Measurements from ENCODE around the gene TTC23L.

The TTC23L gene

DNA sequence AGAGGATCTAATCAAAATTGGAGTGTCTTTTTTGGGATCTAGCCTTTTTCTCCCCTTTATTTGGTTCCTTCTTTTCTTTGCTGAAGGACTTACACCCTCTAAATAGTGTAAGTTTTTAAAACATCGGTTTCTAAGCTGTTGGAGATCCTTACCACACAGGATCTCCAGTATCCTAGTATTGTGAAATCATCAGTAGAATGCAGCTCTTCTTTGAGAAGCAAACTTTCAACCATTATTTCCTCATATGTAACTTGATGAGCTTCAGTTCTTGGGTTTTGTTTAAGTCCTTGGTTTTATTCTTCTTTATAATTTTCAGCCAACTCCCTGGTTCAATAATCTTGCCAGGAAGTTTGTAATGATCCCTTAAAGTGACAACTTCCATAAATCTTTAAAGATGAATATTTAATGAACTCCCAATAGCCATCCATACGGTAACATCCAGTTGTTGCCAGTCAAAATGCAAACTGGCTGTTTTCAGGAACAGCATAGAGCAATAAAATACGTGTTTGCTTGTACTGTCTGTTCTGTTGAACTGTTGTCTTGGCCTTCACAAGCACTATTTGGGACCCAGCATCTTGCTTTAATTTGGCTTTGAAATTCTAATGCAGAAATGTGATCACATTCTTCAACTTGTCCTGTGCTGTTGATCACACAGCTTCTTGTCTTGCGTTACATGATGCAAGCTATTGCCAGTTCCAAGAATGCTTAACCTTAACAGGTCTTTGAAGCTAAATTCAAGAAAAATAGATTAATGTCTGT, 34.8 kb upstream of the TTC23L start:
- in situ Hi-C loops (cut with HindIII; ENCODE audit: low sequenced_read_pairs) = no loop called here
- TF ChIP-seq, protein P1, sequence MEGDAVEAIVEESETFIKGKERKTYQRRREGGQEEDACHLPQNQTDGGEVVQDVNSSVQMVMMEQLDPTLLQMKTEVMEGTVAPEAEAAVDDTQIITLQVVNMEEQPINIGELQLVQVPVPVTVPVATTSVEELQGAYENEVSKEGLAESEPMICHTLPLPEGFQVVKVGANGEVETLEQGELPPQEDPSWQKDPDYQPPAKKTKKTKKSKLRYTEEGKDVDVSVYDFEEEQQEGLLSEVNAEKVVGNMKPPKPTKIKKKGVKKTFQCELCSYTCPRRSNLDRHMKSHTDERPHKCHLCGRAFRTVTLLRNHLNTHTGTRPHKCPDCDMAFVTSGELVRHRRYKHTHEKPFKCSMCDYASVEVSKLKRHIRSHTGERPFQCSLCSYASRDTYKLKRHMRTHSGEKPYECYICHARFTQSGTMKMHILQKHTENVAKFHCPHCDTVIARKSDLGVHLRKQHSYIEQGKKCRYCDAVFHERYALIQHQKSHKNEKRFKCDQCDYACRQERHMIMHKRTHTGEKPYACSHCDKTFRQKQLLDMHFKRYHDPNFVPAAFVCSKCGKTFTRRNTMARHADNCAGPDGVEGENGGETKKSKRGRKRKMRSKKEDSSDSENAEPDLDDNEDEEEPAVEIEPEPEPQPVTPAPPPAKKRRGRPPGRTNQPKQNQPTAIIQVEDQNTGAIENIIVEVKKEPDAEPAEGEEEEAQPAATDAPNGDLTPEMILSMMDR (IDR thresholded peaks at IDR 0.05; ENCODE audit: low read depth, low read length) = no peak
- H3K4me3 ChIP-seq (ENCODE audit: low read depth, low read length) = no peak overlapping the region
- no peak for DNase-seq (ENCODE audit: low read depth, low spot score)

DNA sequence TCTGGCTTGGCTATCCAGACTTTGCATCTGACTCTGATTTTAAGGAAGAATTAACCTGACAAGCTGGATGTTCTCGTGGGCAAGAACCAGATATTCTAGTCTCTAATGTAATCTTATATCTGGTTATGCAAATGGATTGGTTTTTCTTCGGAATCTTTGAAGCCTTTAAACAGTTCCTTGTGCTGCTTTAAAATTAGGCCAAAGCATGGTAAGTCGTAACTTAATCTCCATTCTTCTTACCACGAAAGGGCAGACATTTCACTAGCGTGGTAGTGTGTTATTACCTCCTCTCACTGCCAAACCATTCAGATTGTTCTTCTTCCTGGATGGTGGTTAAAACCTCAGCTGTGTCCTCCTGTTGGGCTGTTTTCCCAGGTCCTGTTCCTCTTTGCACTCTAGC, 34.1 kb upstream of the TTC23L start:
- TF ChIP-seq, protein P1 (IDR thresholded peaks at IDR 0.05; ENCODE audit: low read depth, low read length) = no peak
- DNase-seq (ENCODE audit: low read depth, low spot score) = peak; percentile 66
- in situ Hi-C loops (cut with HindIII; ENCODE audit: low sequenced_read_pairs) = no loop called here

GRCh38 chr5:34806532-34806931, 32.4 kb upstream of the TTC23L start:
- no peak overlapping the region for H3K4me3 ChIP-seq (ENCODE audit: low read depth, low read length)
- TF ChIP-seq, protein P1 (IDR thresholded peaks at IDR 0.05; ENCODE audit: low read depth, low read length) = no peak
- in situ Hi-C loops (cut with HindIII; ENCODE audit: low sequenced_read_pairs) = no loop called here
- DNase-seq (ENCODE audit: low read depth, low spot score) = no peak

More for the DNA sequence above, 34.1 kb upstream of the TTC23L start:
- no peak overlapping the region for H3K4me3 ChIP-seq (ENCODE audit: low read depth, low read length)

DNA sequence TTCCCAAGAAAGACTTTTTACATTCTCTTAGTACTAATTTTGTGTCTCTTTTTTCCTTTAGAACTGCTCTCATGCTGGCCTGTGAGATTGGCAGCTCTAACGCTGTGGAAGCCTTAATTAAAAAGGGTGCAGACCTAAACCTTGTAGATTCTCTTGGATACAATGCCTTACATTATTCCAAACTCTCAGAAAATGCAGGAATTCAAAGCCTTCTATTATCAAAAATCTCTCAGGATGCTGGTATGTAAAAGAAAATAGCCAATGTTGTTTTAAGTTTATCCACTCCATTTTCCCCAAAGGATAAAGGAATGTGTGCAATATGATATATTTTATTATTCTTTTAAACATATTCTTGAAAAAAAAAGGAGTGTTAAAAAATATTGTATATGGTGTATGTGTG, 27.3 kb upstream of the TTC23L start:
- no peak overlapping the region for H3K4me3 ChIP-seq (ENCODE audit: low read depth, low read length)
- no peak for DNase-seq (ENCODE audit: low read depth, low spot score)
- TF ChIP-seq, protein P1 (IDR thresholded peaks at IDR 0.05; ENCODE audit: low read depth, low read length) = no peak
- in situ Hi-C loops (cut with HindIII; ENCODE audit: low sequenced_read_pairs) = no loop called here

- in situ Hi-C loops (cut with HindIII; ENCODE audit: low sequenced_read_pairs) = no loop called here
- H3K4me3 ChIP-seq (ENCODE audit: low read depth, low read length) = no peak overlapping the region
- DNase-seq (ENCODE audit: low read depth, low spot score) = no peak
- TF ChIP-seq, protein P1 (IDR thresholded peaks at IDR 0.05; ENCODE audit: low read depth, low read length) = no peak
These were observed 25.5 kb upstream of the TTC23L start for GRCh38 chr5:34813509-34813908.

GRCh38 chr5:34817558-34818351, 21.2 kb upstream of the TTC23L start:
- TF ChIP-seq, protein P1 (IDR thresholded peaks at IDR 0.05; ENCODE audit: low read depth, low read length) = no peak
- H3K4me3 ChIP-seq (ENCODE audit: low read depth, low read length) = no peak overlapping the region
- peak; percentile 65 for DNase-seq (ENCODE audit: low read depth, low spot score)
- in situ Hi-C loops (cut with HindIII; ENCODE audit: low sequenced_read_pairs) = no loop called here

Data from astrocyte of the spinal cord (primary cell).